GM12865 (cell line): ENCODE measurements around the gene KIF5A.
A peak's percentile ranks its signal among the peaks of the same experiment; 100 is the strongest.

Experiments
- DNase-seq: peaks from one replicate; pipeline ENCODE4 v3.0.0; 2010; ENCODE audit warnings: low read depth
- H3K4me3 ChIP-seq: 2 replicates; pipeline ENCODE4 v1.5.1; 2011; ENCODE audit warnings: mild to moderate bottlenecking, low read depth, low read length, control low read depth
- TF ChIP-seq, protein P1 (sequence below): IDR thresholded peaks from 2 replicates; pipeline ENCODE4 v1.5.1; 2011; ENCODE audit warnings: low read length, control low read depth, low read depth, inconsistent platforms; ENCODE audit not compliant: insufficient read depth; ENCODE audit errors: missing control alignments

KIF5A gene

DNA sequence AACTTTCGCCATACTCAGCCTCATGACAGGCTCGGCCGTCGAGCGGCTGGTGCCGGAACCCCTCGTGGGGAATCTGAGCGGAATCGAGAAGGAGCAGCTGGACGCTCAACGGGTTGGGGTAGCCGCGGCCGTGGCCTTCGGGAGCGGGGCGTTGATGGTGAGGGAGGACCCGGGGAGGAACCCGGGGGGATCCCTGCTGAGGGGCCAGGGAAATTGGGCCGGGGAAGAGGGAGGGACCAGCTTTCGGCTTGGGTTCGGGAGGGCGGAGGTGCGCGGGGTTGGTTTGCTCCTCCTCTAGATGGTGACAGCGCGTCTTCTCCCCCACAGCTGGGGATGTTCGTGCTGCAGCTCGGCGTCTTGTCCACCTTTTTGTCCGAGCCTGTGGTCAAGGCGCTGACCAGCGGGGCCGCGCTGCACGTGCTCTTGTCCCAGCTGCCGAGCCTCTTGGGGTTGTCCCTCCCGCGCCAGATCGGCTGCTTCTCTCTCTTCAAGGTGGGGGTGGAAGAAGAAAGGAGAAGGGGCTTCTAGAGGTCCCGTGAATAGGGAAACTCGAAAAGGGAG is 71.2 kb downstream of the KIF5A start:
- H3K4me3 ChIP-seq, result no peak overlapping the region; the same call in 1 of the 2 replicates

DNA sequence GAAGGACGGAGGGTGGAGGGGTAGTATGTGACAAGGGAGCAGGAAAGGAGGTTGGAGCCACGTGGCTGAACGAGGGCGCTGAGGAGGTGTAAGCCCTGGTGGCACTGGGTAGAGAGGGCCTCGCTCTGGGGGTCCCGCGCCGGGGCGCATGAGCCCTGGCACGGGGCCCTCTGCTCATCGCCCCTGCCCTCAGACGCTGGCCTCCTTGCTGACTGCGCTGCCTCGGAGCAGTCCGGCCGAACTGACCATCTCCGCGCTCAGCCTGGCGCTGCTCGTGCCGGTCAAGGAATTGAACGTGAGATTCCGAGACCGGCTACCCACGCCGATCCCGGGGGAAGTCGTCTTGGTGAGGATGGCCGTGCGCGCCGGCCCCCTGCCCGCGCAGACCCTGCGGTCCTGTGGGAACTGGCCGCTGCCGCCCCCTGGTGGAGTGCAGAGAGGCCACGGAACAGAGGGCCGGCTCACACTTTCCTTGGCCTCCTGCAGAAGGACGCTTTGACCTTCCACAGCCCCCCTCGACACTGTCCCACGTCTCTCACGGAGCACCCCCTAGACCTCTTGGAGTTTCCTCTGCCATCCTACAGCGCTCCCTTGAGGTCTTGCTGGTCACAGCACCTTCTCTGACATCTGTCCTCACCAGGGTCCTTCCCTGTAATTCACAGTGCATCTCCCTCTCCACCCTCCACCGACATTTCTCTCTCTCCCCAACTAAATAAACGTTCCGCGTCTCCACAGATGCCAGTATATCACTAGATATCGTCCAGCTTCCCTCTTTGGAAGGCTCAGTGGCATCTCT is 71.9 kb downstream of the KIF5A start:
- TF ChIP-seq, protein P1, sequence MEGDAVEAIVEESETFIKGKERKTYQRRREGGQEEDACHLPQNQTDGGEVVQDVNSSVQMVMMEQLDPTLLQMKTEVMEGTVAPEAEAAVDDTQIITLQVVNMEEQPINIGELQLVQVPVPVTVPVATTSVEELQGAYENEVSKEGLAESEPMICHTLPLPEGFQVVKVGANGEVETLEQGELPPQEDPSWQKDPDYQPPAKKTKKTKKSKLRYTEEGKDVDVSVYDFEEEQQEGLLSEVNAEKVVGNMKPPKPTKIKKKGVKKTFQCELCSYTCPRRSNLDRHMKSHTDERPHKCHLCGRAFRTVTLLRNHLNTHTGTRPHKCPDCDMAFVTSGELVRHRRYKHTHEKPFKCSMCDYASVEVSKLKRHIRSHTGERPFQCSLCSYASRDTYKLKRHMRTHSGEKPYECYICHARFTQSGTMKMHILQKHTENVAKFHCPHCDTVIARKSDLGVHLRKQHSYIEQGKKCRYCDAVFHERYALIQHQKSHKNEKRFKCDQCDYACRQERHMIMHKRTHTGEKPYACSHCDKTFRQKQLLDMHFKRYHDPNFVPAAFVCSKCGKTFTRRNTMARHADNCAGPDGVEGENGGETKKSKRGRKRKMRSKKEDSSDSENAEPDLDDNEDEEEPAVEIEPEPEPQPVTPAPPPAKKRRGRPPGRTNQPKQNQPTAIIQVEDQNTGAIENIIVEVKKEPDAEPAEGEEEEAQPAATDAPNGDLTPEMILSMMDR, result peak; percentile 88
- DNase-seq, result peak; percentile 52
- no peak overlapping the region; the same call in 1 of the 2 replicates for H3K4me3 ChIP-seq

More for the DNA sequence above, 71.2 kb downstream of the KIF5A start:
- TF ChIP-seq, protein P1, result no peak
- no peak for DNase-seq

DNA sequence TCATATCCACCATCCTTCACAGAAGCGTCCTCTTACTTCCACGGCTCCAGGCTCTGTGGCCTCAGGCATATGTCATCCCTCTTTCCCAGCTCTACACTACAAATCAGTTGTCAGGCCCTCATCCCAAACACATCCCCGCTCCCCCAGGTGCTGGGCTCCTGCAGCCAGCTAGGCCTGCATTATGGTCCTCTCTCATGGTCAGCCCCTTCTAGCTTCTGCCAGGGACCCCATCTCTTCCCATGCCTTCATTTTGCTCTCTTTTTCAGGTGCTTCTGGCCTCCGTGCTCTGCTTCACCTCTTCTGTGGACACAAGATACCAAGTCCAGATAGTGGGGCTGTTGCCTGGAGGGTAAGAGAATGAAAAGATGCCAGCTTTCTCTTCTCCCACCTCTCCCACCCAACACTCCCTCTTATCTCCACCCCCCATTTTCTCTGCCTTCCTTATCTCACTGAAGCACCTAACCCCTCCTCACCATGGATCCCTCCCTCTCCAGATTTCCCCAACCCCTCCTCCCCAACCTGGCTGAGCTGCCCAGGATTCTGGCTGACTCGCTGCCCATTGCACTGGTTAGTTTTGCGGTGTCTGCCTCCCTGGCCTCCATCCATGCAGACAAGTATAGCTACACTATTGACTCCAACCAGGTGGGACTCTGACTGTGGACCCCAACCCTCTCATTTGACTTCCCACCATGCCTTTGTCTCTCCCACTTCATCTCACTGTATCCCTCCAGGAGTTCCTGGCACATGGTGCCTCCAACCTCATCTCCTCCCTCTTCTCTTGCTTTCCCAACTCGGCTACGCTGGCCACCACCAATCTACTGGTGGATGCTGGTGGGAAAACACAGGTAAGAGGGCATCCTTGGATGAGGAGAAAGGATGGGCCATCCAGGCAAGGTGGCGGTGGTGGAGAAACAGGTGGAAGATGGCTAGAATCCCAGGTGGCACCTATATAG is 72.7 kb downstream of the KIF5A start:
- no peak overlapping the region for H3K4me3 ChIP-seq
- DNase-seq, result no peak
- TF ChIP-seq, protein P1, result no peak

DNA sequence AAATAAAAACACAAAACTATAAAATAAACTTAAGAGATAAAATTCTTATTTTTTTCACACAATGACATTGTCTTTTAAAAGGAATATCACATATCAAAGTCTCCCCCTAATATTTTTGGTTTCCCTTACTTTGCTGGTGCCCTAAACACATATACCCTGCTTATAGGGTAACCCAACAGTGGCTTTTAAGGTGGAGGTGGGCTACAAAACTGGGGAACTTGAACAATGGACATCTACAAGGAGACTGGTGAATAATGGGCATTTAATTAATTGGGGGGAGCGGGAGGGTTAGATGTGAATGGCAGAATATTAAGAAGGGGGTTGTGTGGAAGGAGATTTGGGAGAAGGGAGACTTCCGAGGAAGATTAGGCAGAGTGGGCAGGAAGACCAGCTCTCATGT is 73.5 kb downstream of the KIF5A start:
- TF ChIP-seq, protein P1, result no peak
- H3K4me3 ChIP-seq, result no peak overlapping the region
- DNase-seq, result no peak

DNA sequence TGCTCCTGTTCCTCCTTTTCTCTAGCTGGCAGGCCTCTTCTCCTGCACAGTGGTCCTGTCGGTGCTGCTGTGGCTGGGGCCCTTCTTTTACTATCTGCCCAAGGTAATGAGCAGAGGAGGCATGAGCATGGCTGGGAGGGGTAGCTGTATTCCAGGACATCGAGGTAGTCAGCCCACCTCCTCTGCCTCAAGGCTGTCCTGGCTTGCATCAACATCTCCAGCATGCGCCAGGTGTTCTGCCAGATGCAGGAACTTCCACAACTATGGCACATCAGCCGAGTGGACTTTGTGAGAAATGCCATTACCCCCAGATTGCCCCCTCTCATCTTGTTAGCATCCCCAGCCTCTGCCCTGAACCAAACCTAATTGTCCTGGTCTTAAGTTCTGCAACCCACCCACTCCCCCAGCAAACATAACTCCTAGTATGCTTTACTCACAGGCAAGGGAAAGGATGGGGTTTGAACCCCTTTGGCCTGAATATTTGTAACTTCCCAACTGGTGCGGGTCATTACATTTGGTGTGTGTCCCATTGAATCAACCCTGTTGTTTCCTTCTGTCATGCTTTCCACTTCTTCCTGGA is 74.1 kb downstream of the KIF5A start:
- H3K4me3 ChIP-seq, result no peak overlapping the region
- DNase-seq, result no peak
- TF ChIP-seq, protein P1, result no peak

DNA sequence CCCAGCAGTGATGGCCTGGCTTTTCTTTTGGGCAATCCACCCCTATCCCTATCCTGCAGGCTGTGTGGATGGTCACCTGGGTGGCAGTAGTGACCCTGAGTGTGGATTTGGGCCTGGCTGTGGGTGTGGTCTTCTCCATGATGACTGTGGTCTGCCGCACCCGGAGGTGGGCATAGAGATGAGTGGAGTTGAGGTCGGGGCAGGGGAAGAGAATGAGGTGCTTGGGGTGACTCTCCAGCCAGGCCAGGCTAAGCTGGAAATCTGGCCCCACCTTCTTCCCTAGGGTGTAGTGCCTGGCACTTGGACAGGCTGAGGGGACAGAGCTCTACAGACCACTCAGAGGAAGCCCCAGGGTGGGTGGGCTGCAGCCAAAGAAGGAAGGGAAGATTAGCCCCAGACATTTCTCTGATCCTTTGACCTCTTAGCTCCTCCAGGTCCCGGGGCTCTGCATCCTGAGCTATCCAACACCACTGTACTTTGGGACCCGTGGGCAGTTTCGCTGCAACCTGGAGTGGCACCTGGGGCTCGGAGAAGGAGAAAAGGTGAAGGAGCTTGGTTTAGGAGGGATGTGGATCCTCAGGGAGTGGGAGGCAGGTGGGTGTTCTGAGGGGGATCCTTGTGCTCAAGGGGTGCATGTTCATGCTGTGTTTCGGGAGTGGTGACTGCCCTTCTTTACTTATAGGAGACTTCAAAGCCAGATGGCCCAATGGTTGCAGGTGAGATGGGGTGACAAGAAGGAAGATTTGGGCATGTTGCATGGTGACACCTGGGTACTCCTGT is 74.8 kb downstream of the KIF5A start:
- TF ChIP-seq, protein P1, result no peak
- H3K4me3 ChIP-seq, result no peak overlapping the region
- no peak for DNase-seq
